Esophagus muscularis mucosa (tissue), 3 donors: ENCODE data around the gene FIBIN.

Source experiments
- CTCF ChIP-seq, 3 experiments: fragments of 200-600 bp in 2 of 3; fragments of 450-650 bp in 1 of 3; sonication (generic) in 2 of 3; IDR thresholded peaks; one replicate each; pipeline ENCODE4 v1.5.1; 2017 to 2019; ENCODE audit warnings: antibody characterized with exemption in 3 of 3, mild to moderate bottlenecking in 2 of 3, moderate library complexity in 1 of 3
- POLR2A ChIP-seq: fragments of 450-650 bp; IDR thresholded peaks from one replicate; pipeline ENCODE4 v1.6.1; 2017; ENCODE audit warnings: antibody characterized with exemption, moderate library complexity, mild to moderate bottlenecking, low read depth

GRCh38 chr11:27002431-27002830 is 8.5 kb downstream of the FIBIN start:
- TF ChIP-seq CTCF (IDR thresholded peaks at IDR 0.05) (no peak), POLR2A (no peak)
